Muscle of arm (tissue), 12 donors: ENCODE results near the gene KLKB1. TPM values are rescaled to one million over a fixed set of nuclear protein-coding genes. Genes with fewer than 3 reads are reported as not detected.
"Not testable (repeated sequence)": the region's sequence is repeated elsewhere in the genome, so short reads cannot be mapped to it uniquely, and the experiment has no call there.

Experiments used
- DNase-seq: peaks from one replicate; pipeline ENCODE4 v3.0.0-alpha.2; 2013
- polyA plus RNA-seq, 12 donors: library from polyadenylated mRNA; unstranded; fragments of 120-200 nt; gene quantifications; one replicate each; pipeline ENCODE4 v1.2.1, GENCODE V29; 2013; ENCODE audit not compliant: insufficient read length in 12 of 12

KLKB1 gene
- polyA plus RNA-seq, 12 donors = 0.16 to 1.3 (median 0.30) TPM; not detected in 2

GRCh38 chr4:186226521-186227189 is 652 bp upstream of the KLKB1 start:
- no peak for DNase-seq

- DNase-seq = no peak
Observed at GRCh38 chr4:186227744-186228513, 622 bp downstream of the KLKB1 start.

GRCh38 chr4:186228514-186228894 is 1.2 kb downstream of the KLKB1 start:
- DNase-seq = no peak

- DNase-seq = no peak
Observed at GRCh38 chr4:186234367-186234766, 7.1 kb downstream of the KLKB1 start.

GRCh38 chr4:186236126-186236525 is 8.8 kb downstream of the KLKB1 start:
- no peak for DNase-seq

GRCh38 chr4:186240452-186240847 is 13.1 kb downstream of the KLKB1 start:
- no peak for DNase-seq

- no peak for DNase-seq
Observed at GRCh38 chr4:186240848-186241491, 13.7 kb downstream of the KLKB1 start.

GRCh38 chr4:186241616-186242015 is 14.3 kb downstream of the KLKB1 start:
- DNase-seq = no peak

- DNase-seq = not testable (repeated sequence)
Observed at GRCh38 chr4:186242031-186242430, 14.7 kb downstream of the KLKB1 start.

GRCh38 chr4:186243331-186243730 is 16.0 kb downstream of the KLKB1 start:
- no peak for DNase-seq

GRCh38 chr4:186244835-186245234 is 17.5 kb downstream of the KLKB1 start:
- no peak for DNase-seq

- not testable (repeated sequence) for DNase-seq
Observed at GRCh38 chr4:186247062-186247752, 19.9 kb downstream of the KLKB1 start.

- no peak for DNase-seq
Observed at GRCh38 chr4:186248643-186249042, 21.3 kb downstream of the KLKB1 start.

- no peak for DNase-seq
Observed at GRCh38 chr4:186249785-186250754, 22.8 kb downstream of the KLKB1 start.

- no peak for DNase-seq
Observed at GRCh38 chr4:186250760-186251159, 23.5 kb downstream of the KLKB1 start.

GRCh38 chr4:186255122-186255521 is 27.8 kb downstream of the KLKB1 start:
- DNase-seq = no peak

GRCh38 chr4:186258216-186258811 is 31.0 kb downstream of the KLKB1 start:
- no peak for DNase-seq

GRCh38 chr4:186260117-186260503 is 32.8 kb downstream of the KLKB1 start:
- DNase-seq = no peak

- no peak for DNase-seq
Observed at GRCh38 chr4:186260504-186261448, 33.5 kb downstream of the KLKB1 start.
